ENCODE results near the gene KCNMA1.
A peak's percentile ranks its signal among the peaks of the same experiment; 100 is the strongest.

Gene KCNMA1

GRCh38 chr10:77252380-77253146 is 385.0 kb downstream of the KCNMA1 start:
- DNase-seq: no peak

GRCh38 chr10:77251297-77252013 is 386.2 kb downstream of the KCNMA1 start:
- DNase-seq: peak; percentile 60

DNA sequence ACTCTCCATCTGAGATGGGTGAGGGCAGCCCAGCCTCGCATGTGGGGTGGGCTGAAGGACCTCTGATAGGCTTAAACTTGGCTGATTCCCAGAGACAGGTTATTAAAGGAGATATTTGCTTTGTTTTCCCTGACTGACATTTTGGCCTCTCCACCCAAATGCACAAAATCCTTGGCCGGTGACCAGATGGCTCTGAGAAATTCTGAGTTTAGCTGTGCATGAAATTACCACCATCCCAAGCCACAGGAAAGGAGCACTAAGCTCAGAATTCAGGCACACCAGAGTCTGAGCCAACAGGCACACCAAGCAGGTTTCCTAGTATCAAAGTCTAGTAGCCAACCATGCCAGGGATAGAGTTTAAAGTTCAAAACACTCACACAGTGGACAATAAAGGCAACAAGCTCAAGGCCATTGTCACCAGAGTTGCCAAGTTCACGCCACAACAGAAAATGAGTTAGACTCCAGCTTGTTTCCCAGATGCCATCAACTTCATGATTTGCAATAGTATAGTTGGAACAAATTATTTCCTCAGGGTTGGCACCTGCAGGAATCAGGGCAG is 387.6 kb downstream of the KCNMA1 start:
- no peak for DNase-seq

DNA sequence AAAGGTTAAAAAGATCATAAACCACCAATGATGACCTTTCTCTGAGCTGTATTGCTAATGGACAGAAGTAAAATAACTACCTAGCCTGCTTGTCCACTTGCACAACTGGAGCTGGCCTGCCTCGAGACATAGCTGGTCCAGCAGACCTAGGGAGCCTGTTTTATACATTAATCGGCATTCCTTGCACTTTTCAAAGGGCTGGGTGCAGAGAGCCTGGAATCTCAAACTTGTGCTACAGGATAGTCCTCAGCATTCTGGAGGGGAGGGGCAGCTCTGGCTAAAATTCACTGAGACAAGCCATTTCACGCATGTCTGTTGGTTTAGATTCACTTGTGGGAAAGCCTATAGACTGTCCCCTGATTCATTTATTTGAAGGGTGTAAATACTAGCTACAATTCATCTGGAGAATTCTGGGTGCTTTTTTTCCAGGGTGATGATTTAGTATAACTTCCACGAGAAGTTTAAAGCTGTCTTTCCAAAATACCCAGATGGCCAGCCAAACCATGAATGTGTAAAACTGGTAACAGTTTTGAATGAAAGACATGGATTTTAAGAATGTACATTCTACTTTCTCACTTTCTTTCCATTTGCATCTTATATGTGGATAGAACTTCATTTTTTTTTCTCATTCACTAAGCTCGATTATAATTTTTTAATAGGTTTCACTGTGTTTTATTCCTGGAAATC is 389.4 kb downstream of the KCNMA1 start:
- no peak for DNase-seq

DNA sequence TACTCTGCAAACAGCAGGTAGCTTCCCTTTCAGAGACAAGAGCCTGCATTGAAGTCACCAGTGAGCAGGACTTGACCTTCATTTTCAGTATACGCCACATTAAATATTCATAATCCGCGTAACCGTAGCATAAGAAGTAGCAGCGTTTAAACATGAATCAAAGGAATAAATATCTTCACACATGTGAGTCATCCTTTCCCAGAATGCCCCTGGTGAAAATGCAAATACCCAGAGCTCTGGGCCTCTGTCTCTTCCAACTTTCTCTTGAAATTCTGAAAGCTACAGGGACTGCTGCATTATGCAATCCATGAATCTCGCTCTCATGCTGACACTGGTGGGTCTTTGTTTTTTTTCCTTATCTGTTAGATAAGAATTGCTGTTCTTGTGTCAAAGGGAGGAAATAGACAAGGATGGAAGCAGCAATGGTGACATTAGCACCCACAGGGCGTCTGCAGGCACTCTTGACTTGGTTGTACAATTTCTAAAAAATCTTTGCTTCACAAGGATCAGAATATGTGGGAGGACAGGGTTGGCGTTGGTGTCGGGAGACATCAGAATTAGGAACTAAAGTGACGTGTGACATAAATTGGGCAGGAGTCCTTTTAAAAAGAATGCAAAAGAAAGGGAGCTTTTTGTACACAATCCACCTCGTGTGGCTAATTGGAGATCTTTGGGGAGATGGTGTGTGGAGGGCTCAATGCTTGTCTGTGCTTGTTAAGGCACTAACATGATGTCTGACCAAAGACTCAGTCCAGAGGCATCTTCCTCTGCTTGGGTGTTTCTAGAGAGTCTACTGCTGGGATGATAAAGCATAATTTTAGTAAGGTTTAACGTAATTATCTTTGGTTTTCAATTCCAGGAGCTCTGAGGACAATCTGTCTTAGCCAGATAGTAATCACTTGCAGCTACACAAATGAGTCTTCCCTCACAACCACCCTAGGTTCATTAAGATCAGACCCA is 390.3 kb downstream of the KCNMA1 start:
- DNase-seq: peak; percentile 27

GRCh38 chr10:77245953-77246352 is 391.7 kb downstream of the KCNMA1 start:
- no peak for DNase-seq

DNA sequence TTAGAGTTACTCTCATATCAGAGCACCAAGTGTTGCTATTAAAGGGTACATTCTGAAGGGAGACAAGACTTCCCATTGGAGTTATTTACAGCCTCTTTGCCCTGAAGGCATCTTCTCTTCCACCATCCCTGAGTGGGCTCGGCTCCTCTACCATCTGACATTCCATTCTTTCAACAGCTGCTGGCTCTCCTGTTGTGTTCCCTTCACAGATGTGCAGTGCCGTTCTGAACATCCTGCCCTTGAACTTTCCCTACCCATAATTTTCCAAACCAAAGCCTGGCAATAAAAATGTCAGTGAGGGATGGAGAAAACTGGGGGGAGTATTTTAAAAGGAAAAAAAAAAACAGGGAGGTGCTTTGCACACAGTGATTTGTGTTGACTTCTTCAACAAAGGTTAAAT is 392.9 kb downstream of the KCNMA1 start:
- DNase-seq: no peak

- DNase-seq: no peak
Observed at GRCh38 chr10:77244286-77244685, 393.3 kb downstream of the KCNMA1 start.

GRCh38 chr10:77241350-77241725 is 396.3 kb downstream of the KCNMA1 start:
- DNase-seq: no peak

DNA sequence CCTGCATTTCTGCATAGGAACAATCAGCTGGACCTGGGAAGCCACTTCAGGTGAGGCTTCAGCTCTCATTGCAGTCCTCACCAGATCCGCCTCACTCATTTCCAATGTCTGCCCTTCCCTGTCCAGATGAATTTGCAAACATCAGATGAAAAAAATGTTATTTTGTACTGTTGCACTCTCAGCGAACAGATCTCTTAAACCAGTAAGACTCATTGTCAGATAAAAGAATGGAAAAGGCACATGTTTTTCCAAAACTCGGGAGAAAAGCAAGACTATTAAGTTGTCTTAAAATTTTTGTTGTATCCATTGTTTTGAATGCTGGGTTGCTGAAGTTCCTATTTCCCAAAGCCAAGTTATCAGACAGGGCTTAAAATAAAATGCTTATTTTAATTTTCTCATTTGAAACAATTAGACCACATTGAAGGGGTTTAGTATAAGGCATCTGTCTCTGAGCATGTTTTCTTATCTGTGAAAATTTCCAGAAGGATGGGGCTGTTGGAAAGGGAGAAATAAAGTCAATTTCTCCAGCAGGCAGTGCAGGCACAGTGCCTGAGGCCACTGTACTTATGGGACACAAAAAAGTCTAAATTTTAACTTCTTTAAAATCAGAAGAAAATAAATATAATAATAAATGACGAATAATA is 396.8 kb downstream of the KCNMA1 start:
- DNase-seq: no peak

- no peak for DNase-seq
Observed at GRCh38 chr10:77240041-77240652, 397.5 kb downstream of the KCNMA1 start.

DNA sequence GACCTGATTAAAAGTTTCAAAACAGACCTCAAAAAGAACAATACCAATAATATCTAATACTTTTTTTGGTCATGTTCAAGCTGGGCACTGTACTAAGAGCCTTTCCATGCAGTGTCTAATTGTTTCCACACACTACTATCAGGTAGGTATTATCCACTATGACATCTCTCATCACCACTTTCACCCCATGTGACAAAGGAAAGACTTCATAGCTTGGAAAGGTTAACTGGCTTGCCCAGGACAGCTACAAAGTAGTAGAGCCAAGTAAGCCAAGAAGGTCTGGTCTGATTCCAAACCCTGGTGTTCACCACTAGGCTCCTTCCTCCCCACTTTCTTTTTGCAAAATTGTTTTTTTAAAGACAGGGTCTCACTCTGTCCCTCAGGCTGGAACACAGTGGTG is 400.5 kb downstream of the KCNMA1 start:
- no peak for DNase-seq

- no peak for DNase-seq
Observed at GRCh38 chr10:77236700-77237099, 400.9 kb downstream of the KCNMA1 start.

DNA sequence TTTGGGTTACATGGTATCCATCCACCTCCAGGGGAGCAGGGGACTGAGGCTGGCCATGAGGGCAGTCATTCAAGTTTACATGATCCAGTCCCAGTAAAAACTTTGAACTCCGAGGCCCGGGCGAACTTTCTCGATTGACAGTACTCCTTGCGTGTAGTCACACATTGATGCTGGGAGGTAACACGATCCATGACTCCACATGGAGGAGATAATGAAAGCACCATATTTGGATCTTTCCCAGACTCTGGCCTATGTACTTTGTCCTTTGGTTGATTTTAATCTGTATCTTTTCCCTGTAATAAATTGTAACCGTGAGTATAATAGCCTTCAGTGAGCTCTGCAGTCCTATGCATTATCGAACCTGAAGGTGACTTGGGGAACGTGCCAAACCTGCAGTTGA is 401.6 kb downstream of the KCNMA1 start:
- no peak for DNase-seq

DNA sequence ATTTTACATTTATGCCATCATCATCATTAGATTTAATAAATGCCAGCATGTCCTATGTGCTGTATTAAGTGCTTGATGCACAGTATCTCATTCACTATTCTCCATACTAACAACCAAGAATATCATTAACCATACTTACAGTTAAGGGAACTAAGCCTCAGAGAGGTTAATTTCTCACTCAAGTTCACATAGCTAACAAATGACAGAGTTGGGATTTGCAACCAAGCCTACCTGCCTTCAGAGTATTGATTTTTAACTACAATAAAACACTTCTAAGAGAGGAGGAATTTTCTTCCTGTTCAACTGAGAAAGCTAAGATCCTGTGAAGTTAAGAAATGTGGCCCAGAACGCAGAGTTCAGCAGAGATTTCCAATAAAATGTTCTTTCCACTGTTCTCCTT is 403.0 kb downstream of the KCNMA1 start:
- DNase-seq: no peak

- DNase-seq: no peak
Observed at GRCh38 chr10:77233466-77233865, 404.1 kb downstream of the KCNMA1 start.

GRCh38 chr10:77231884-77232610 is 405.6 kb downstream of the KCNMA1 start:
- DNase-seq: no peak

DNA sequence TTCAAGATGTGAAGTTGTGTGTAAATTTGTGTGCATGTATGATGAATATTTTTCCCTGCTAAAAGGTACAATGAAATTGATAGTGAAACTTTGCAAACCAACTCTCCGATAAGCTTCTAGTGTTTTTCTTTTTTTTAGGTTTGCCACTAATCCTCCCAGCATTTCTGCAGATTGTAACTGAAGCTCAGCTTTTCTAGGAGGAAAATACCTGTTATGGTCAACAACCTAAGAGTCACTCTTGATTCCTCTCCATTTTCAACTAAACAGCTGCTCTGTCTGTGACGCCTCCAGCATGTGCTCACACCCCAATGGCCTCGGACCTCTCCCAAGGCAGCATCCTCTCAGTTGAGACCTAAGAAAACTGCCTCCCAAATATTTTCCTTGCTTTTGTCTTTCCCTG is 406.2 kb downstream of the KCNMA1 start:
- no peak for DNase-seq

DNA sequence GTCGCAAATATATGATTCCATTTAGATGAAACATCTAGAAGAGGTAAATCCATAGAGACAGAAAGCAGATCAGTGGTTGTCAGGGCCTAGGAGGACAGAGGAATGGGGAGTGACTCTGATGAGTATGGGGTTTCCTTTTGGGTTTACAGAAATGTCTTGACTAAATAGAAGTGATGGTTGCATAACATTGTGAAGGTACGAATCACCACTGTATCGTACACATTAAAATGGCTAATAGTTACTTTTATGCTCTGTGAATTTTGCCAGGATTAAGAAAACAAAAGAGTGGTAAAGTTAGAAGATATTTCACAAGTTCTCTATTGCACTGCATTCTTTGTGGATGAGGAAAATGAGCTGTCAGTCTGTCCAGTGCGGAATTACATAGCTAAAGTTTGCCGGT is 407.4 kb downstream of the KCNMA1 start:
- DNase-seq: no peak

DNA sequence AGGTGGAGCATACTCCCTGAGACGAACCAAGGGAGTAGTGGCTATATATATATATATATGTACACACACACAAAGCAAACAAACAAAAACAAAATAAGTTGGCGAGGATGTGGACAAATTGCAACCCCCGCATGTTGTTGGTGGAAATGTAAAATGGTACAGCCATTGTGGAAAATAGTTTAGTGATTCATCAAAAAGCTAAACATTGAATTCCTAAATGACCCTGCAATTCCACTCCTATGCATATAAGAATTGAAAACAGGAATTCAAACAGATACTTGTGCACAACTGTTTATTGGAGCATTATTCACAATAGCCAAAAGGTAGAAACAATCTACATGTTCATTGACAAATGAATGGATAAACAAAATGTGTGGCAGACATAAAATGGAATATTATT is 407.9 kb downstream of the KCNMA1 start:
- DNase-seq: no peak

GRCh38 chr10:77228559-77228958 is 409.0 kb downstream of the KCNMA1 start:
- no peak for DNase-seq
